Spleen (tissue), 11 donors: ENCODE results near the gene CACNA1D. TPM values are rescaled to one million over a fixed set of nuclear protein-coding genes. Genes with fewer than 3 reads are reported as not detected.

Source experiments
- DNase-seq: peaks from one replicate; pipeline ENCODE4 v3.0.0-alpha.2; 2020
- H3K27ac ChIP-seq, 8 donors: fragments of 200-600 bp; sonication (generic) in 7 of 8; 1 replicate in 4 of 8; 2 replicates in 4 of 8; pipeline versions ENCODE4 v1.5.0 to v1.8.0; 2016 to 2021; ENCODE audit warnings: inconsistent platforms in 4 of 8, mild to moderate bottlenecking in 4 of 8, moderate library complexity in 1 of 8
- H3K27me3 ChIP-seq, 7 donors: fragments of 200-600 bp; sonication (generic) in 6 of 7; replicated peaks in 1 of 7; 1 replicate in 4 of 7; 2 replicates in 3 of 7; pipeline versions ENCODE4 v1.5.0 to v1.8.0; 2016 to 2021; ENCODE audit warnings: inconsistent platforms in 3 of 7, mild to moderate bottlenecking in 1 of 7
- H3K36me3 ChIP-seq, 6 donors: fragments of 200-600 bp; sonication (generic) in 5 of 6; 1 replicate in 4 of 6; 2 replicates in 2 of 6; pipeline versions ENCODE4 v1.5.0 to v1.8.0; 2016 to 2021; ENCODE audit warnings: inconsistent platforms in 2 of 6
- H3K4me1 ChIP-seq, 6 donors: fragments of 200-600 bp; sonication (generic) in 5 of 6; 1 replicate in 3 of 6; 2 replicates in 3 of 6; pipeline versions ENCODE4 v1.5.0 to v1.8.0; 2016 to 2021; ENCODE audit warnings: inconsistent platforms in 3 of 6
- H3K4me3 ChIP-seq, 8 donors: fragments of 200-600 bp; sonication (generic) in 7 of 8; 1 replicate in 4 of 8; 2 replicates in 4 of 8; pipeline versions ENCODE4 v1.5.0 to v1.8.0; 2016 to 2021; ENCODE audit warnings: inconsistent platforms in 4 of 8, mild to moderate bottlenecking in 4 of 8, moderate library complexity in 2 of 8
- H3K9me3 ChIP-seq, 8 donors: fragments of 200-600 bp; sonication (generic) in 7 of 8; 1 replicate in 4 of 8; 2 replicates in 4 of 8; pipeline versions ENCODE4 v1.5.0 to v1.8.0; 2016 to 2021; ENCODE audit warnings: inconsistent platforms in 4 of 8
- POLR2A ChIP-seq, 3 donors: fragments of 450-650 bp; IDR thresholded peaks; one replicate each; pipeline ENCODE4 v1.5.1; 2017; ENCODE audit warnings: antibody characterized with exemption in 3 of 3, mild to moderate bottlenecking in 1 of 3
- POLR2AphosphoS5 ChIP-seq, 3 donors: sonication (generic); formaldehyde crosslinking; IDR thresholded peaks; one replicate each; pipeline ENCODE4 v1.5.1; 2017; ENCODE audit warnings: antibody characterized with exemption in 3 of 3
- WGBS, 5 donors: extraction: QIAGEN DNeasy Blood & Tissue Kit in 3 of 5; methylation state at CpG; one replicate each; pipeline versions ENCODE4 v1.1.5 to v1.1.7; 2013 to 2018; 5-methylcytosine and 5-hydroxymethylcytosine counted together
- intact Hi-C: fragments of 100-400 bp; cut with DNase I; formaldehyde crosslinking; loops from one replicate; pipeline ENCODE4 v1.15.0; 2023; ENCODE audit warnings: low total_unique reads
- polyA plus RNA-seq, 3 donors: library from polyadenylated mRNA; stranded (reverse); fragments of 200-250 nt; gene quantifications; one replicate each; pipeline ENCODE4 v1.2.1, GENCODE V29; 2013
- total RNA-seq, 7 donors: library from RNA; depleted of rRNA in 3 of 7; stranded (reverse); fragments of >200 nt in 3 of 7; fragmentation: NEBNext Ultra II Directional in 4 of 7; extraction: Animal tissue kit (Norgen Biotek cat#: 25700) in 4 of 7; gene quantifications; one replicate each; pipeline versions ENCODE4 v1.1.0 to v1.2.1, GENCODE V29; 2016 to 2021
- TF ChIP-seq, protein P1 (sequence below), 11 experiments: fragments of 200-600 bp in 7 of 11; fragments of 450-650 bp in 4 of 11; sonication (generic) in 4 of 11; IDR thresholded peaks in 8 of 11; conservative IDR thresholded peaks in 3 of 11; 1 replicate in 7 of 11; 2 replicates in 4 of 11; pipeline versions ENCODE4 v1.4.0 to v1.8.0; 2016 to 2021; ENCODE audit warnings: antibody characterized with exemption in 11 of 11, inconsistent platforms in 4 of 11, mild to moderate bottlenecking in 1 of 11
- donor health status: healthy with polysubstance abuse.
- donor health status: DM: no; HTN: no; CAD: no; lungs with moderate emphysema.
- donor health status: DM: no; HTN: no; CAD: no.
- donor health status: Bipolar disorder and iron deficiency.
- donor health status: healthy.
- donor health status: DM: no; HTN: no; CAD: no.
- donor health status: DM: yes; HTN: yes; CAD: no.

The CACNA1D gene
- total and polyA plus RNA-seq, 10 donors, result 0.55 to 89.3 (median 19.1) TPM

DNA sequence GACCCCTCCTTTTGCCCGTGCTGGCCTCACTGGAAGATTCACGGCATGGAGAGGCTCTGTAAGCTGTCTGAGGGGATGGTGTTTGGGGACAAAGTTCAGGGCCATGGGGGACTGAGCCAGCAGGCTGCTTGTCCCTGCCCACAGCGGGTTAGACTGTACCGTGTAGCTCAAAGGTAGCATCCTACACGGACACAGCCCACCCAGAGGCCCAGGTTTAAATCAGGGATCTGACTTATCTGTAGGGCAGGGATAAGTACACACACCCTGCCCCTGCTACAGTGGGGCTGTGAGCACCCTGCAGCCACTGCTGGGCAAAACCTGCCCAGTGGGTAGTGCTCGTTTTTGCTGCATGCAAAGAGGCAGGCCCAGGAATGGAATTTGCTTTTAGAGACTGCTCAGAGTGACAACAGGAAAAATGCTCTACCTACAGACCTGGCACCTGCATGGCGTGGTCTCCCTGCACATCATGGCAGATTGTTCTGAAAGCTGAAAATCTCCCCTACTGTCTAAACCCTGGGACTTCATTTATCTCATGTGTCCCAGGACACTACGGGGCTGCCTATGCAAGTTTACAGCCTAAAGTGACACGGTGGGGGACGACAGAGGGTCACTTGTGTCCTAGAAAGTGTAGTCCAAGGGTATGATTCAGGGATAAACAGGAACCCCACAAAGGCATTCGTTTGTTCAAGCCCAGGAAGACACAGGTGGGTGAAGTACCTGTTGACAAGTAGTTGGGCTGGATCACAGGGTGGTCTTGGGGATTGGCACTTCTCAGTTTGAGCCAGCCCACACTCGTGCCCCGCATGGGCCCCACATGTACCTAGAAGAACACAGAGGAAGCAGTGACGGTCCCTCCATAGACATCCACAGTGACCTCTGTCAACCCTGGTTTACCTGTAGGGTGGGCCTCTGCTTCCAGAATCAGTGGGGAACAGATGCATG is 324.1 kb downstream of the CACNA1D start:
- H3K36me3 ChIP-seq, result peaks cover 0 to 59% (median 0%) of the 10 kb centered on the region in 6 donors
- no peak overlapping the region for H3K27ac ChIP-seq
- H3K4me3 ChIP-seq, result no peak overlapping the region
- H3K27me3 ChIP-seq, result peaks cover 0 to 31% (median 0%) of the 10 kb centered on the region in 7 donors
- no peaks in the 10 kb centered on the region for H3K4me1 ChIP-seq
- no peak for DNase-seq
- WGBS, 5 donors, result 78 to 87% (median 80%) methylated on average over 9 to 14 of the region's 14 CpGs
- intact Hi-C loops, result no loop called here
- no peaks in the 10 kb centered on the region for H3K9me3 ChIP-seq
- TF ChIP-seq, protein P1, sequence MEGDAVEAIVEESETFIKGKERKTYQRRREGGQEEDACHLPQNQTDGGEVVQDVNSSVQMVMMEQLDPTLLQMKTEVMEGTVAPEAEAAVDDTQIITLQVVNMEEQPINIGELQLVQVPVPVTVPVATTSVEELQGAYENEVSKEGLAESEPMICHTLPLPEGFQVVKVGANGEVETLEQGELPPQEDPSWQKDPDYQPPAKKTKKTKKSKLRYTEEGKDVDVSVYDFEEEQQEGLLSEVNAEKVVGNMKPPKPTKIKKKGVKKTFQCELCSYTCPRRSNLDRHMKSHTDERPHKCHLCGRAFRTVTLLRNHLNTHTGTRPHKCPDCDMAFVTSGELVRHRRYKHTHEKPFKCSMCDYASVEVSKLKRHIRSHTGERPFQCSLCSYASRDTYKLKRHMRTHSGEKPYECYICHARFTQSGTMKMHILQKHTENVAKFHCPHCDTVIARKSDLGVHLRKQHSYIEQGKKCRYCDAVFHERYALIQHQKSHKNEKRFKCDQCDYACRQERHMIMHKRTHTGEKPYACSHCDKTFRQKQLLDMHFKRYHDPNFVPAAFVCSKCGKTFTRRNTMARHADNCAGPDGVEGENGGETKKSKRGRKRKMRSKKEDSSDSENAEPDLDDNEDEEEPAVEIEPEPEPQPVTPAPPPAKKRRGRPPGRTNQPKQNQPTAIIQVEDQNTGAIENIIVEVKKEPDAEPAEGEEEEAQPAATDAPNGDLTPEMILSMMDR (IDR thresholded peaks at IDR 0.05 in 8 of 11, conservative IDR thresholded peaks at IDR 0.05 in 3 of 11), result no peak
- no peak for TF ChIP-seq POLR2AphosphoS5 (IDR thresholded peaks at IDR 0.05)
- TF ChIP-seq POLR2A (IDR thresholded peaks at IDR 0.05), result no peak

DNA sequence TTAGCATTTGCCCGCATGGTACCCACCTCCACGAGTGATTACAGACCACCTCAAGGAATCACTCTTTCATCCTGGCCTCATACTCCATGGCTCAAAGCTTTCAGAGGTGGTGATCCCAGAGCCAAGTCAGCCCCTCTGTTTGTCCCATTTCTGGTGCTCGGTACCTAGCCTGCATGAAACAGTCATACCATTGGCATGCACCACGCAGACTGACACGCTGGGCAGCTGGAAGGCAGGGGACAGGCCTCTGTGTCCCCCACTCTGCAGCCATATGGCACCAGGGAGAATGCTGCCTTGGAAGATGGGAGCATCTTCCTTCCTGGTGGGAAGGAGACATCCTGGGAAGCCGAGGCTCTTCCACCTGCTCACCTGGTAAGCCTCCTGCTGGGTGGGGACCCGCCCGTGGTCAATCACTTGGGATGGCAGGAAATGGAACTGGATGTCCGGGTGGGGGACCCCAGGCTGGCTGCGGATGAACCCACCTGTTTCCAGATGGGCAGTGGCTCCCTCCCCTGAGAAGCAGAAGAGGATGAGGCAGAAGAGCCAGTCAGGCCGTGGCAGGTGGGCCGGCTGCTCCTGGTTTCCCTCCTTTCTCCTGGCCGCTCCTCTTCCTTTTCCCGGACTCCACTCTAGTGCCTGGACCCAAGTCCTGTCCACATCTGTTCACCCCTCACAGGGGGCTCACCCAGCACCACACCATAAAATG is 324.9 kb downstream of the CACNA1D start:
- WGBS, 5 donors, result 84 to 91% (median 90%) methylated on average over 14 of the region's 14 CpGs
- Histone ChIP-seq H3K27ac (no peak overlapping the region), H3K4me1 (no peaks in the 10 kb centered on the region), H3K9me3 (no peaks in the 10 kb centered on the region), H3K36me3 (peaks cover 0 to 59% (median 0%) of the 10 kb centered on the region in 6 donors), H3K4me3 (no peak overlapping the region), H3K27me3 (peaks cover 0 to 31% (median 0%) of the 10 kb centered on the region in 7 donors)
- intact Hi-C loops, result no loop called here
- TF ChIP-seq, protein P1 (IDR thresholded peaks at IDR 0.05 in 8 of 11, conservative IDR thresholded peaks at IDR 0.05 in 3 of 11), result no peak
- peak; percentile 56 for DNase-seq

DNA sequence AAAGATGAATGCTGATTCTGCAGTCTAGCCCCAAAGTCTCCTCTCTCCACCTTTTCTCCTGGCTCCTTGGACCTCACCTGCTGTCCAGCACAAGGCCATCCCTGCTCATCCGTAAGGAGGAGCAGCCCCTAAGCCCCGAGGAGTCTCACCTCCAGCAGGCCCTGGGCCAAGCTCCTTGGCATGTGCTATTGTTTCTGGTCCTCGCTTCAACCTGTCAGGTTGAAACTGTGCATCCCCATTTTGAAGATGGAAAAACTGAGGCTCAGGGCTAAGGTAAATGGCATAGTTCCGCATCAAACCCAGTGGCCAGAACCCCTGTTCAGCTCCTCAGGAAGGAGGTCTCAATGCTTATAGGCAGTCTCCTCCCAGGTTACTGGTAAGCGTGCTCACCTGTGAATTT is 325.7 kb downstream of the CACNA1D start:
- Histone ChIP-seq H3K27ac (no peak overlapping the region), H3K4me3 (no peak overlapping the region), H3K9me3 (no peaks in the 10 kb centered on the region), H3K4me1 (no peaks in the 10 kb centered on the region), H3K27me3 (peaks cover 0 to 31% (median 0%) of the 10 kb centered on the region in 7 donors), H3K36me3 (peaks cover 0 to 55% (median 0%) of the 10 kb centered on the region in 6 donors)
- 91 to 98% (median 94%) methylated on average over 4 to 5 of the region's 5 CpGs for WGBS, 5 donors
- no peak for DNase-seq
- intact Hi-C loops, result no loop called here
- TF ChIP-seq, protein P1 (IDR thresholded peaks at IDR 0.05 in 8 of 11, conservative IDR thresholded peaks at IDR 0.05 in 3 of 11), result no peak
- TF ChIP-seq POLR2A (IDR thresholded peaks at IDR 0.05) (no peak), POLR2AphosphoS5 (IDR thresholded peaks at IDR 0.05) (no peak)
